ENCODE data around the gene VPREB1.

DNA sequence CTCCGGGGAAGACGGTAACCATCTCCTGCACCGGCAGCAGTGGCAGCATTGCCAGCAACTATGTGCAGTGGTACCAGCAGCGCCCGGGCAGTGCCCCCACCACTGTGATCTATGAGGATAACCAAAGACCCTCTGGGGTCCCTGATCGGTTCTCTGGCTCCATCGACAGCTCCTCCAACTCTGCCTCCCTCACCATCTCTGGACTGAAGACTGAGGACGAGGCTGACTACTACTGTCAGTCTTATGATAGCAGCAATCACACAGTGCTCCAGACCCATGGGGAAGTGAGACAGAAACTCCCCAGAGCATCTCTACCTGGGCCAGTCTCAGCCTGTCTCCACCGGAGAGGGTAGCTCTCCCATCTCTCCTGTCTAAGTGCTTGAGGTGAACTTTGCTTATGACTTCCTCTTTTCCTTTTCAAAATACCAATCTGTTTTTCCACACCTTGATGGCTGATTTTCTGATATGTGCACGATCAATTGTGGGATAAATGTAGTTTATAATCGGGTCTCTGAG is 48.5 kb upstream of the VPREB1 start:
- TF ChIP-seq RFX5 (IDR thresholded peaks at IDR 0.05) (no peak), POLR2A (IDR thresholded peaks at IDR 0.05; ENCODE audit: low read length) (no peak), RCOR1 (IDR thresholded peaks at IDR 0.05; ENCODE audit: low read depth, low read length) (no peak), MYC (IDR thresholded peaks at IDR 0.05; ENCODE audit: borderline replicate concordance, low read length) (no peak), POLR2AphosphoS2 (conservative IDR thresholded peaks at IDR 0.05; ENCODE audit: low read length) (no peak), RAD21 (conservative IDR thresholded peaks at IDR 0.05 in 1 of 2, IDR thresholded peaks at IDR 0.05 in 1 of 2) (no peak), MAFK (IDR thresholded peaks at IDR 0.05; ENCODE audit: partially characterized antibody) (no peak), ESRRA (IDR thresholded peaks at IDR 0.05; ENCODE audit: borderline replicate concordance, low read length) (no peak)
- TF ChIP-seq, protein P1, sequence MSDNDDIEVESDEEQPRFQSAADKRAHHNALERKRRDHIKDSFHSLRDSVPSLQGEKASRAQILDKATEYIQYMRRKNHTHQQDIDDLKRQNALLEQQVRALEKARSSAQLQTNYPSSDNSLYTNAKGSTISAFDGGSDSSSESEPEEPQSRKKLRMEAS (IDR thresholded peaks at IDR 0.05) = no peak
- TF ChIP-seq, protein P2, sequence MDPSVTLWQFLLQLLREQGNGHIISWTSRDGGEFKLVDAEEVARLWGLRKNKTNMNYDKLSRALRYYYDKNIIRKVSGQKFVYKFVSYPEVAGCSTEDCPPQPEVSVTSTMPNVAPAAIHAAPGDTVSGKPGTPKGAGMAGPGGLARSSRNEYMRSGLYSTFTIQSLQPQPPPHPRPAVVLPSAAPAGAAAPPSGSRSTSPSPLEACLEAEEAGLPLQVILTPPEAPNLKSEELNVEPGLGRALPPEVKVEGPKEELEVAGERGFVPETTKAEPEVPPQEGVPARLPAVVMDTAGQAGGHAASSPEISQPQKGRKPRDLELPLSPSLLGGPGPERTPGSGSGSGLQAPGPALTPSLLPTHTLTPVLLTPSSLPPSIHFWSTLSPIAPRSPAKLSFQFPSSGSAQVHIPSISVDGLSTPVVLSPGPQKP (IDR thresholded peaks at IDR 0.05; ENCODE audit: low read depth, low read length) = no peak
- TF ChIP-seq, protein P3, sequence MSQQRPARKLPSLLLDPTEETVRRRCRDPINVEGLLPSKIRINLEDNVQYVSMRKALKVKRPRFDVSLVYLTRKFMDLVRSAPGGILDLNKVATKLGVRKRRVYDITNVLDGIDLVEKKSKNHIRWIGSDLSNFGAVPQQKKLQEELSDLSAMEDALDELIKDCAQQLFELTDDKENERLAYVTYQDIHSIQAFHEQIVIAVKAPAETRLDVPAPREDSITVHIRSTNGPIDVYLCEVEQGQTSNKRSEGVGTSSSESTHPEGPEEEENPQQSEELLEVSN (IDR thresholded peaks at IDR 0.05; ENCODE audit: borderline replicate concordance, low read depth) = no peak
- TF ChIP-seq, protein P4, sequence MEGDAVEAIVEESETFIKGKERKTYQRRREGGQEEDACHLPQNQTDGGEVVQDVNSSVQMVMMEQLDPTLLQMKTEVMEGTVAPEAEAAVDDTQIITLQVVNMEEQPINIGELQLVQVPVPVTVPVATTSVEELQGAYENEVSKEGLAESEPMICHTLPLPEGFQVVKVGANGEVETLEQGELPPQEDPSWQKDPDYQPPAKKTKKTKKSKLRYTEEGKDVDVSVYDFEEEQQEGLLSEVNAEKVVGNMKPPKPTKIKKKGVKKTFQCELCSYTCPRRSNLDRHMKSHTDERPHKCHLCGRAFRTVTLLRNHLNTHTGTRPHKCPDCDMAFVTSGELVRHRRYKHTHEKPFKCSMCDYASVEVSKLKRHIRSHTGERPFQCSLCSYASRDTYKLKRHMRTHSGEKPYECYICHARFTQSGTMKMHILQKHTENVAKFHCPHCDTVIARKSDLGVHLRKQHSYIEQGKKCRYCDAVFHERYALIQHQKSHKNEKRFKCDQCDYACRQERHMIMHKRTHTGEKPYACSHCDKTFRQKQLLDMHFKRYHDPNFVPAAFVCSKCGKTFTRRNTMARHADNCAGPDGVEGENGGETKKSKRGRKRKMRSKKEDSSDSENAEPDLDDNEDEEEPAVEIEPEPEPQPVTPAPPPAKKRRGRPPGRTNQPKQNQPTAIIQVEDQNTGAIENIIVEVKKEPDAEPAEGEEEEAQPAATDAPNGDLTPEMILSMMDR (IDR thresholded peaks at IDR 0.05) = no peak
- TF ChIP-seq, protein P5, sequence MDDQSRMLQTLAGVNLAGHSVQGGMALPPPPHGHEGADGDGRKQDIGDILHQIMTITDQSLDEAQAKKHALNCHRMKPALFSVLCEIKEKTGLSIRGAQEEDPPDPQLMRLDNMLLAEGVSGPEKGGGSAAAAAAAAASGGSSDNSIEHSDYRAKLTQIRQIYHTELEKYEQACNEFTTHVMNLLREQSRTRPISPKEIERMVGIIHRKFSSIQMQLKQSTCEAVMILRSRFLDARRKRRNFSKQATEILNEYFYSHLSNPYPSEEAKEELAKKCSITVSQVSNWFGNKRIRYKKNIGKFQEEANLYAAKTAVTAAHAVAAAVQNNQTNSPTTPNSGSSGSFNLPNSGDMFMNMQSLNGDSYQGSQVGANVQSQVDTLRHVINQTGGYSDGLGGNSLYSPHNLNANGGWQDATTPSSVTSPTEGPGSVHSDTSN (IDR thresholded peaks at IDR 0.05) = no peak

Data from A549 (cell line).